KBM-7 (cell line): ENCODE results near the gene ELOVL6.
"Not testable (repeated sequence)": the region's sequence is repeated elsewhere in the genome, so short reads cannot be mapped to it uniquely, and the experiment has no call there.

Source experiments
- DNase-seq: peaks from one replicate; pipeline ENCODE4 v3.0.0-alpha.2; 2015
- in situ Hi-C: fragments of 300-500 bp; cut with MboI; formaldehyde crosslinking; loops from 2 replicates; pipeline ENCODE4 v1.14.3; 2020; ENCODE audit warnings: low sequenced_read_pairs, low pct_unique_long_range_greater_than_20kb, mixed read lengths

ELOVL6 gene

GRCh38 chr4:110165382-110166286 lies 32.8 kb downstream of the ELOVL6 start:
- peak; percentile 69 for DNase-seq
- in situ Hi-C loops, result no loop called here

GRCh38 chr4:110164856-110165255 lies 33.6 kb downstream of the ELOVL6 start:
- in situ Hi-C loops, result no loop called here
- DNase-seq, result no peak

GRCh38 chr4:110164251-110164650 lies 34.2 kb downstream of the ELOVL6 start:
- no peak for DNase-seq
- in situ Hi-C loops, result no loop called here

- in situ Hi-C loops, result no loop called here
- DNase-seq, result no peak
These were observed 34.9 kb downstream of the ELOVL6 start for GRCh38 chr4:110163327-110164069.

GRCh38 chr4:110160618-110161017 lies 37.8 kb downstream of the ELOVL6 start:
- no peak for DNase-seq
- in situ Hi-C loops, result no loop called here

- DNase-seq, result no peak
- in situ Hi-C loops, result no loop called here
These were observed 38.9 kb downstream of the ELOVL6 start for GRCh38 chr4:110159541-110159940.

- in situ Hi-C loops, result no loop called here
- no peak for DNase-seq
These were observed 40.8 kb downstream of the ELOVL6 start for GRCh38 chr4:110157580-110157979.

GRCh38 chr4:110157166-110157565 lies 41.2 kb downstream of the ELOVL6 start:
- in situ Hi-C loops, DNase-seq: not testable (repeated sequence)

- in situ Hi-C loops, result no loop called here
- no peak for DNase-seq
These were observed 42.0 kb downstream of the ELOVL6 start for GRCh38 chr4:110156442-110156841.

GRCh38 chr4:110155654-110156053 lies 42.8 kb downstream of the ELOVL6 start:
- no peak for DNase-seq

GRCh38 chr4:110154582-110154981 lies 43.8 kb downstream of the ELOVL6 start:
- DNase-seq, result no peak
- in situ Hi-C loops, result no loop called here

More at GRCh38 chr4:110155654-110156053, 42.8 kb downstream of the ELOVL6 start:
- in situ Hi-C loops, result no loop called here

GRCh38 chr4:110152386-110152785 lies 46.0 kb downstream of the ELOVL6 start:
- in situ Hi-C loops, result no loop called here
- no peak for DNase-seq

- in situ Hi-C loops, result no loop called here
- no peak for DNase-seq
These were observed 49.3 kb downstream of the ELOVL6 start for GRCh38 chr4:110149089-110149488.

- in situ Hi-C loops, result no loop called here
- DNase-seq, result no peak
These were observed 56.0 kb downstream of the ELOVL6 start for GRCh38 chr4:110142461-110142860.

- no peak for DNase-seq
- in situ Hi-C loops, result no loop called here
These were observed 58.6 kb downstream of the ELOVL6 start for GRCh38 chr4:110139815-110140214.

GRCh38 chr4:110139111-110139510 lies 59.3 kb downstream of the ELOVL6 start:
- in situ Hi-C loops, result no loop called here
- no peak for DNase-seq

- in situ Hi-C loops, result no loop called here
- DNase-seq, result no peak
These were observed 59.9 kb downstream of the ELOVL6 start for GRCh38 chr4:110138551-110138950.

- in situ Hi-C loops, result no loop called here
- no peak for DNase-seq
These were observed 60.6 kb downstream of the ELOVL6 start for GRCh38 chr4:110137829-110138228.

- DNase-seq, result no peak
- in situ Hi-C loops, result no loop called here
These were observed 62.9 kb downstream of the ELOVL6 start for GRCh38 chr4:110135523-110135922.

- in situ Hi-C loops, result no loop called here
- DNase-seq, result no peak
These were observed 63.3 kb downstream of the ELOVL6 start for GRCh38 chr4:110135076-110135475.
